Vagina (tissue), 2 donors: Measurements from ENCODE around the gene LDLR. TPM values are rescaled to one million over a fixed set of nuclear protein-coding genes. Genes with fewer than 3 reads are reported as not detected.

ENCODE experiments used
- DNase-seq, 2 donors: peaks; one replicate each; pipeline ENCODE4 v3.0.0-alpha.2; 2017; ENCODE audit errors: extremely low spot score in 2 of 2
- H3K27ac ChIP-seq: fragments of 200-600 bp; sonication (generic); one replicate; pipeline ENCODE4 v1.5.1; 2019
- H3K27me3 ChIP-seq: fragments of 200-600 bp; sonication (generic); one replicate; pipeline ENCODE4 v1.5.1; 2019
- H3K36me3 ChIP-seq, 2 donors: fragments of 200-600 bp; sonication (generic); one replicate each; pipeline ENCODE4 v1.5.1; 2017 to 2019
- H3K4me1 ChIP-seq: fragments of 200-600 bp; sonication (generic); one replicate; pipeline ENCODE4 v1.5.1; 2019
- H3K4me3 ChIP-seq, 2 donors: fragments of 200-600 bp; sonication (generic); 1 replicate in 1 of 2; 2 replicates in 1 of 2; pipeline ENCODE4 v1.5.1; 2016 to 2019
- H3K9me3 ChIP-seq: fragments of 200-600 bp; sonication (generic); one replicate; pipeline ENCODE4 v1.5.1; 2019
- CTCF ChIP-seq, 3 experiments: fragments of 450-650 bp in 2 of 3; fragments of 200-600 bp in 1 of 3; sonication (generic) in 1 of 3; IDR thresholded peaks; one replicate each; pipeline ENCODE4 v1.5.1; 2017 to 2019; ENCODE audit warnings: antibody characterized with exemption in 3 of 3, mild to moderate bottlenecking in 2 of 3, moderate library complexity in 2 of 3
- POLR2A ChIP-seq, 2 donors: fragments of 450-650 bp; IDR thresholded peaks; one replicate each; pipeline ENCODE4 v1.6.1; 2017; ENCODE audit warnings: antibody characterized with exemption in 2 of 2, mild to moderate bottlenecking in 2 of 2, moderate library complexity in 2 of 2
- POLR2AphosphoS5 ChIP-seq, 2 donors: sonication (generic); formaldehyde crosslinking; IDR thresholded peaks; one replicate each; pipeline ENCODE4 v1.9.0; 2017; ENCODE audit warnings: antibody characterized with exemption in 2 of 2, mild to moderate bottlenecking in 2 of 2, low read depth in 1 of 2; ENCODE audit not compliant: insufficient read depth in 1 of 2
- intact Hi-C: fragments of 100-400 bp; cut with DNase I; formaldehyde crosslinking; loops from one replicate; pipeline ENCODE4 v1.15.1; 2023
- total RNA-seq: library from RNA; depleted of rRNA; stranded (reverse); fragments of >200 nt; gene quantifications from one replicate; pipeline ENCODE4 v1.2.3, GENCODE V29; 2016

LDLR gene
- total RNA-seq, 1 donor from 2014 or later, result 135 TPM

- peaks cover 5 to 90% of the 10 kb centered on the region in 2 donors for H3K36me3 ChIP-seq
Measured at GRCh38 chr19:11105014-11105636, 15.9 kb downstream of the LDLR start.

GRCh38 chr19:11106477-11106876, 17.2 kb downstream of the LDLR start:
- intact Hi-C loops, result no loop called here
- Histone ChIP-seq H3K9me3 (no peaks in the 10 kb centered on the region), H3K4me1 (no peaks in the 10 kb centered on the region), H3K27ac (no peak overlapping the region), H3K36me3 (peaks cover 5 to 91% of the 10 kb centered on the region in 2 donors), H3K4me3 (no peak overlapping the region), H3K27me3 (no peaks in the 10 kb centered on the region)
- TF ChIP-seq POLR2AphosphoS5 (IDR thresholded peaks at IDR 0.05; ENCODE audit: insufficient read depth in 1 of 2, low read depth in 1 of 2) (no peak), CTCF (IDR thresholded peaks at IDR 0.05) (no peak), POLR2A (IDR thresholded peaks at IDR 0.05) (no peak)
- no peak for DNase-seq

More at GRCh38 chr19:11105014-11105636, 15.9 kb downstream of the LDLR start:
- peaks cover 1% of the 10 kb centered on the region for H3K4me1 ChIP-seq
- no peaks in the 10 kb centered on the region for H3K9me3 ChIP-seq
- H3K27ac ChIP-seq, result no peak overlapping the region
- no peaks in the 10 kb centered on the region for H3K27me3 ChIP-seq
- intact Hi-C loops, result no loop called here
- no peak for DNase-seq
- H3K4me3 ChIP-seq, result no peak overlapping the region
- no peak for TF ChIP-seq POLR2AphosphoS5 (IDR thresholded peaks at IDR 0.05; ENCODE audit: insufficient read depth in 1 of 2, low read depth in 1 of 2)
- no peak for TF ChIP-seq POLR2A (IDR thresholded peaks at IDR 0.05)
- TF ChIP-seq CTCF (IDR thresholded peaks at IDR 0.05), result no peak

GRCh38 chr19:11108746-11109145, 19.5 kb downstream of the LDLR start:
- Histone ChIP-seq H3K4me1 (no peaks in the 10 kb centered on the region), H3K27me3 (no peaks in the 10 kb centered on the region), H3K4me3 (no peak overlapping the region), H3K9me3 (no peaks in the 10 kb centered on the region), H3K27ac (no peak overlapping the region), H3K36me3 (peaks cover 5 to 96% of the 10 kb centered on the region in 2 donors)
- DNase-seq, result no peak
- intact Hi-C loops, result no loop called here
- TF ChIP-seq CTCF (IDR thresholded peaks at IDR 0.05), result no peak
- TF ChIP-seq POLR2AphosphoS5 (IDR thresholded peaks at IDR 0.05; ENCODE audit: insufficient read depth in 1 of 2, low read depth in 1 of 2), result no peak
- no peak for TF ChIP-seq POLR2A (IDR thresholded peaks at IDR 0.05)

GRCh38 chr19:11111117-11111770, 22.0 kb downstream of the LDLR start:
- intact Hi-C loops, result loop anchor here (10.0 kb wide), 1 partner anchor 176 kb away; no protein-coding TSS in a partner anchor
- H3K27me3 ChIP-seq, result no peaks in the 10 kb centered on the region
- no peak overlapping the region for H3K27ac ChIP-seq
- no peaks in the 10 kb centered on the region for H3K4me1 ChIP-seq
- TF ChIP-seq POLR2A (IDR thresholded peaks at IDR 0.05) (no peak), POLR2AphosphoS5 (IDR thresholded peaks at IDR 0.05; ENCODE audit: insufficient read depth in 1 of 2, low read depth in 1 of 2) (no peak), CTCF (IDR thresholded peaks at IDR 0.05) (no peak)
- DNase-seq, result no peak
- no peak overlapping the region for H3K4me3 ChIP-seq
- H3K36me3 ChIP-seq, result peaks cover 5 to 95% of the 10 kb centered on the region in 2 donors
- no peaks in the 10 kb centered on the region for H3K9me3 ChIP-seq

- Histone ChIP-seq H3K4me1 (no peaks in the 10 kb centered on the region), H3K27ac (no peak overlapping the region), H3K27me3 (no peaks in the 10 kb centered on the region), H3K4me3 (no peak overlapping the region), H3K9me3 (no peaks in the 10 kb centered on the region), H3K36me3 (peaks cover 5 to 95% of the 10 kb centered on the region in 2 donors)
- intact Hi-C loops, result loop anchor here (10.0 kb wide), 1 partner anchor 177 kb away; no protein-coding TSS in a partner anchor
- no peak for TF ChIP-seq POLR2AphosphoS5 (IDR thresholded peaks at IDR 0.05; ENCODE audit: insufficient read depth in 1 of 2, low read depth in 1 of 2)
- no peak for TF ChIP-seq POLR2A (IDR thresholded peaks at IDR 0.05)
- no peak for TF ChIP-seq CTCF (IDR thresholded peaks at IDR 0.05)
- DNase-seq, result no peak
Measured at GRCh38 chr19:11111771-11112144, 22.5 kb downstream of the LDLR start.
